B cell (primary cell): ENCODE measurements around the gene MTCL1.

Source experiments
- EZH2 ChIP-seq: IDR thresholded peaks from 2 replicates; pipeline ENCODE4 v1.6.1; 2012; ENCODE audit warnings: borderline replicate concordance, low read depth, mild to moderate bottlenecking, moderate library complexity, low read length; ENCODE audit not compliant: insufficient read depth, poor library complexity, severe bottlenecking
- TF ChIP-seq, protein P1 (sequence below): fragments of 200-600 bp; IDR thresholded peaks from one replicate; pipeline ENCODE4 v1.8.0; 2022; ENCODE audit warnings: antibody characterized with exemption, mild to moderate bottlenecking

- TF ChIP-seq, protein P1, sequence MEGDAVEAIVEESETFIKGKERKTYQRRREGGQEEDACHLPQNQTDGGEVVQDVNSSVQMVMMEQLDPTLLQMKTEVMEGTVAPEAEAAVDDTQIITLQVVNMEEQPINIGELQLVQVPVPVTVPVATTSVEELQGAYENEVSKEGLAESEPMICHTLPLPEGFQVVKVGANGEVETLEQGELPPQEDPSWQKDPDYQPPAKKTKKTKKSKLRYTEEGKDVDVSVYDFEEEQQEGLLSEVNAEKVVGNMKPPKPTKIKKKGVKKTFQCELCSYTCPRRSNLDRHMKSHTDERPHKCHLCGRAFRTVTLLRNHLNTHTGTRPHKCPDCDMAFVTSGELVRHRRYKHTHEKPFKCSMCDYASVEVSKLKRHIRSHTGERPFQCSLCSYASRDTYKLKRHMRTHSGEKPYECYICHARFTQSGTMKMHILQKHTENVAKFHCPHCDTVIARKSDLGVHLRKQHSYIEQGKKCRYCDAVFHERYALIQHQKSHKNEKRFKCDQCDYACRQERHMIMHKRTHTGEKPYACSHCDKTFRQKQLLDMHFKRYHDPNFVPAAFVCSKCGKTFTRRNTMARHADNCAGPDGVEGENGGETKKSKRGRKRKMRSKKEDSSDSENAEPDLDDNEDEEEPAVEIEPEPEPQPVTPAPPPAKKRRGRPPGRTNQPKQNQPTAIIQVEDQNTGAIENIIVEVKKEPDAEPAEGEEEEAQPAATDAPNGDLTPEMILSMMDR: no peak
- TF ChIP-seq EZH2: no peak
These were observed 95.5 kb downstream of the MTCL1 start for GRCh38 chr18:8800876-8801262.
